ENCODE data around the gene ACTL7A.
"Not testable (repeated sequence)": the region's sequence is repeated elsewhere in the genome, so short reads cannot be mapped to it uniquely, and the experiment has no call there.

Gene ACTL7A

GRCh38 chr9:108880738-108881316, 18.8 kb downstream of the ACTL7A start:
- DNase-seq = no peak

GRCh38 chr9:108882052-108882888, 20.2 kb downstream of the ACTL7A start:
- DNase-seq = no peak

- no peak for DNase-seq
Observed at GRCh38 chr9:108883085-108883484, 21.0 kb downstream of the ACTL7A start.

- DNase-seq = no peak
Observed at GRCh38 chr9:108884701-108885100, 22.6 kb downstream of the ACTL7A start.

GRCh38 chr9:108885643-108886348, 23.7 kb downstream of the ACTL7A start:
- peak in 1 of 3 donors; percentile 5 for DNase-seq

GRCh38 chr9:108886594-108887271, 24.7 kb downstream of the ACTL7A start:
- DNase-seq = not testable (repeated sequence)

DNA sequence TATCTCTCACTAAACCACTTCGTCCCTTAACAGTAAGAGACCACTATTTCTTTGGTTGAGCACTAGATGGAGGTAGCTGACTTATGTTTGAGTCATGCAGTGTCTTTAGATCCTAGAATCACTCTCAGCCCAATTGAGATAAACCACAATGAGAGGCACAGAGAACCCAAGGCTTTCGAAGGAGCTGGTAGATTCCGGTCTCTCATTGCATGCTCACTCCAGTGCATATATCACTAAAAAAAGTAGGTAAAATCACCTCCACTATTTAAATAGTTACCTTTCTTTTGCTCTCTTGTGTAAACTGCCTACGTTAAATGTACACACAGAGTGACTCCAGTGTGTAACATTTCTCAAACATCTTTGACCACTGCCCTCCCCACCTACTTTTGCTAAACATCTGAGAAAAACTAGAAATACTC, 27.6 kb downstream of the ACTL7A start:
- no peak for DNase-seq

- DNase-seq = no peak
Observed at GRCh38 chr9:108894225-108894997, 32.3 kb downstream of the ACTL7A start.

DNA sequence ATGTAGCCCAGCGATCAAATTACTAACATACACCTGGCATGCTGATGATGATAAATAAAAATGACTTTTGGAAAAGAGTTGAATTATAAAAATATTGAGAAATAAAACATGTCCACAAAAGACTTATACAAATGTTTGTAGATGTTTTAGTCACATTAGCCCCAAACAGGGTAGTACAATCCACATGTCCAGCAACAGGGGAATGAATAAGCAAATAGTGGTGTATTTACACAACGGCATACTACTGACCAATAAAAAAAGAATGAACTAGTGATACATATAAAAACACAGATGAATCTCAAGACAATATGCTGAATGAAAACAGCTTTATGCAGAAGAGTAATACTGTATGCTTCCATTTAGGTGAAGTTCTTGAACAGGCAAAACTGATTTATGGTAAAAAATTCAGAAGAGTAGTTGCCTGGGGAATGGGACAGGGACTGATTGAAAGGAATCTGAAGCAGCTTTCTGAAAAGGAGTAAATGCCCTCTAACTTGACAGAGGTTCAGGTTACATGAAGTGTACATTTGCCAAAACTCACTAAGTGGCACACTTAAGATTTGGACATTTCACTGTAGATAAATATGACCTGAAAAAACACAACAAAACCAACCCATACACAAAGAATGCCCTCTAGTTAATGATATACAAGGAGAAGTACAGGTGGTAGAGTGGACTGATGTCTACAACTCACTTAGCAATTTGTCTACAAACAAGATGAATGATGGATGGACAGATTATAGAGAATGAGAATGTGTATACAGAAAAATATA, 35.4 kb downstream of the ACTL7A start:
- no peak for DNase-seq

DNA sequence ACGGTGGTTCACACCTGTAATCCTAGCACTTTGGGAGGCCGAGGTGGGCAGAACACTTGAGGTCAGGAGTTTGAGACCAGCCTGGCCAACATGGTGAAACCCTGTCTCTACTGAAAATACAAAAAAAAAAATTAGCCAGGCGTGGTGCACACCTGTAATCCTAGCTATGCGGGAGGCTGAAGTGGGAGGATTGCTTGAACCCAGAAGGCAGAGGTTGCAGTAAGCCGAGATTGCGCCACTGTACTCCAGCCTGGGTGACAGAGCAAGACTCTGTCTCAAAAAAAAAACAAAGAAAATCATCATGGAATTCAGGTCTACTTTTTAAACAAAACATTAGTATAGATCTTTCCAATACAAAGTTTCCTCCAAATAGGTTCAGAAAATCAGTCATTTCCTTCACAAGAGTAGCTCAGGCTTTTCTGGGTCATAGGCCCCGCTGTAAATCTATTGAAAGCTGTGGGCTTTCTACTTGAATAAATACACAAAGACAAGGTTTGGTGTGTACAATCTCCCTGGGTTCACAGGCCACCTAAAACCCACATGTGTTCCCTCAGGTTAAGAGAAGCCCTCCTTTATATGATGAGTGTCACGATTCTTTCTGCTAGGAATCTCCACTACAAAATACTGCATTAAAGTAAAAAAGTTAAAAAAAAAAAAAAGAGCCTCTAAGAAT, 37.1 kb downstream of the ACTL7A start:
- not testable (repeated sequence) for DNase-seq

GRCh38 chr9:108900176-108900575, 38.1 kb downstream of the ACTL7A start:
- no peak for DNase-seq

GRCh38 chr9:108903420-108904103, 41.5 kb downstream of the ACTL7A start:
- no peak for DNase-seq

DNA sequence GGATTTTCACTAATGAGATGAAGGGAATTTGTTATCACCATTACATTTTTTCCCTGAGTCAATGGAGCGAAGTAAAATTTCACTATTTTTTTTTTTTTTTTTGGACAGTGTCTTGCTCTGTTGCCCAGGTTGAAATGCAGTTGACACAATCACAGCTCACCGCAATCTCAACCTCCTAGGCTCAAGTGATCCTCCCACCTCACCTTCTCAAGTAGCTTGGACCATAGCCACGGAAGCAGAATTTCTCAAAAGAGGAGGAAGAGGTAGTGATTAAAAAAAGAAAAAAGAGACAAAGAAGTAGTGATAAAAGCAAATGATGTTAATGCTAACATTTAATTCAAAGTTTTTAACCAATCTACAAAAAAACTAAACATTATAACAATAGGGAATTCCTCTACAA, 42.1 kb downstream of the ACTL7A start:
- DNase-seq = no peak

DNA sequence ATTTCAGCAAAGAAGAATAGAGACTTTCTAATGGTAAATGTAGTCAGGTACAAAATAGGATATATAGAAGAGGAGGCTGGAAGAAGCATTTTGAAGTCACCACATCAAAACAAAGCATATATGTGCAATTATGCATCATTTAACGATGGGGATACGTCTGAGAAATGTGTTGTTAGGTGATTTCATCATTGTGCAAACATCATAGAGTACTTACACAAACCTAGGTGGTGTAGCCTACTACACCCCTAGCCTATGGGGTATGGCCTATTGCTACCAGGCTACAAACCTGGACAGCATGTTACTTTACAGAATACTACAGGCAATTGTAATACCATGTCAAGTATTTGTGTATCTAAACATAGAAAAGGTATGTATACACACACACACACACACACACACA, 43.4 kb downstream of the ACTL7A start:
- DNase-seq = no peak

DNA sequence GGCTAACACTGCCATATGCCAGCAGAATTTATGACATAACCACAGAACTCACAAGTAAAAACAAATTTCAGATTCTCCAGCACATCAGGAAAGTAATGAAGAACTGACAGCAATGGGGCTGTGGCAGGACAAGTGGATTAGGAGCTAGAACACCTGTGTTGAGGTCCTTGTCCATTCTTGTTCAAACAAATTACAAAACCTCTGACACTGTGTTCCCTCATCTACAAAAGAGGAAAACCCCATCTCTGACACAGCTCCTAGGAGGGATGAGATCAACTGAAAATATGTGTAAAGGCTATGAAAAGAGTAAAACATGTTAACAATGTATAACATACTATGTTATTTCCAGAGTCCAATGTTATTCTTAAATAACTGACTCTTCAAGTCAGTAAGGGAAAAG, 48.3 kb downstream of the ACTL7A start:
- DNase-seq = no peak

- no peak for DNase-seq
Observed at GRCh38 chr9:108910914-108911313, 48.8 kb downstream of the ACTL7A start.

DNA sequence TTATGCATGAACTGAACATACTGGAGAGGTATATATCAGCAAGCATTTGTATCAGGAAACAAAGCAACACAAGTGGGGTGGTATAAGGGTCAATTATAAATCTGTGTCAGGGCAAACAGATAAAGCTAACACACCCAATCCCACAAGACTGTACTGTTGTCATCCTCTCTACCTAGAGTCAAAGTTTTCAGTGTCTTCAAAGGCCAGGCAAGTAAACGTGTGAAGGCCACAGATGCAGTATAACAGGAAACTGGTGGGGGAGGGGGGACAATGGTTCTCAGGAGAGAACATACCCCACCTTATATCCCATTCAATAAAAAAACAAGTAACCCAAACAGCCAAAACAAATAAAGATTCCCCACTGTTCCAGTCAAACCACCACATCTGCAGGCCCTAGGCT, 49.8 kb downstream of the ACTL7A start:
- DNase-seq = no peak
